Measurements from ENCODE around the gene FCHO2.

Gene FCHO2

GRCh38 chr5:72955768-72956323 lies at the start of gene FCHO2:
Gene FCHO2, plus strand, starts transcription at chr5:72956041. Its CDS starts 56 bp downstream, at chr5:72956097.
- peak; percentile 54 for TF ChIP-seq CTCF (conservative IDR thresholded peaks at IDR 0.05; ENCODE audit: low read length)

GRCh38 chr5:72906806-72907205 lies 49.0 kb upstream of the FCHO2 start:
- no peak for TF ChIP-seq CTCF (conservative IDR thresholded peaks at IDR 0.05; ENCODE audit: low read length)
- DNase-seq (ENCODE audit: low read depth), result no peak

More at GRCh38 chr5:72955768-72956323, at the start of gene FCHO2:
- DNase-seq (ENCODE audit: low read depth), result peak; percentile 96
- H3K4me3 ChIP-seq (ENCODE audit: low read length), result peak within 1 kb of the TSS; percentile 73

GRCh38 chr5:72908664-72909063 lies 47.2 kb upstream of the FCHO2 start:
- DNase-seq (ENCODE audit: low read depth), result peak; percentile 57
- TF ChIP-seq CTCF (conservative IDR thresholded peaks at IDR 0.05; ENCODE audit: low read length), result no peak
- H3K4me3 ChIP-seq (ENCODE audit: low read length), result no peak overlapping the region

More at GRCh38 chr5:72906806-72907205, 49.0 kb upstream of the FCHO2 start:
- H3K4me3 ChIP-seq (ENCODE audit: low read length), result no peak overlapping the region

GRCh38 chr5:72917371-72917776 lies 38.5 kb upstream of the FCHO2 start:
- no peak overlapping the region for H3K4me3 ChIP-seq (ENCODE audit: low read length)
- no peak for TF ChIP-seq CTCF (conservative IDR thresholded peaks at IDR 0.05; ENCODE audit: low read length)
- no peak for DNase-seq (ENCODE audit: low read depth)

GRCh38 chr5:72920690-72921502 lies 34.9 kb upstream of the FCHO2 start:
- peak; percentile 26 for DNase-seq (ENCODE audit: low read depth)
- peak; percentile 39 for TF ChIP-seq CTCF (conservative IDR thresholded peaks at IDR 0.05; ENCODE audit: low read length)
- no peak overlapping the region for H3K4me3 ChIP-seq (ENCODE audit: low read length)

GRCh38 chr5:72921886-72922285 lies 34.0 kb upstream of the FCHO2 start:
- no peak for DNase-seq (ENCODE audit: low read depth)
- no peak overlapping the region for H3K4me3 ChIP-seq (ENCODE audit: low read length)
- TF ChIP-seq CTCF (conservative IDR thresholded peaks at IDR 0.05; ENCODE audit: low read length), result no peak

GRCh38 chr5:72922422-72922821 lies 33.4 kb upstream of the FCHO2 start:
- H3K4me3 ChIP-seq (ENCODE audit: low read length), result no peak overlapping the region
- no peak for TF ChIP-seq CTCF (conservative IDR thresholded peaks at IDR 0.05; ENCODE audit: low read length)
- DNase-seq (ENCODE audit: low read depth), result no peak

Measured in AG10803 (cell line).